H1 (cell line): ENCODE measurements around the gene MRPS26. TPM values are rescaled to one million over a fixed set of nuclear protein-coding genes. Genes with fewer than 3 reads are reported as not detected.

Experiments used
- CTCF ChIA-PET: fragments of 300-600 bp; sonication (Branson Sonifier 250); formaldehyde crosslinking; loops from one replicate; lab custom pipeline; 2021; ENCODE audit not compliant: partially characterized antibody; lab: Charles Lee
- POLR2A ChIA-PET: fragments of 300-600 bp; sonication (Branson Sonifier 250); formaldehyde crosslinking; loops from one replicate; lab custom pipeline; 2021; ENCODE audit warnings: inconsistent platforms; ENCODE audit not compliant: partially characterized antibody; lab: Charles Lee
- DNase-seq, 2 experiments: peaks; one replicate each; pipeline versions ENCODE4 v3.0.0 to v3.0.0-alpha.2; 2010 to 2022; ENCODE audit warnings: low spot score in 2 of 2, low read depth in 1 of 2, mixed read lengths in 1 of 2
- FAIRE-seq: peaks from 2 replicates; lab custom pipeline; 2011; peaks lifted over from hg19 to GRCh38; lab: Jason Lieb, UNC
- H2AFZ ChIP-seq: 2 replicates; pipeline ENCODE4 v1.8.1; 2012; ENCODE audit warnings: low read length, inconsistent platforms
- H2AK5ac ChIP-seq: 2 replicates; pipeline ENCODE4 v1.6.1; 2013; ENCODE audit warnings: low read depth, low read length
- H2BK120ac ChIP-seq: replicated peaks from 2 replicates; pipeline ENCODE3; 2013; ENCODE audit warnings: low read depth, low read length, inconsistent platforms
- H2BK12ac ChIP-seq: 2 replicates; pipeline ENCODE4 v1.6.1; 2013; ENCODE audit warnings: low read depth, low read length
- H2BK15ac ChIP-seq: 2 replicates; pipeline ENCODE4 v1.6.1; 2013; ENCODE audit warnings: low read length
- H2BK20ac ChIP-seq: 2 replicates; pipeline ENCODE4 v1.6.1; 2013; ENCODE audit warnings: low read length
- H2BK5ac ChIP-seq: 2 replicates; pipeline ENCODE4 v1.6.1; 2013; ENCODE audit warnings: low read depth, low read length
- H3K14ac ChIP-seq: 2 replicates; pipeline ENCODE4 v1.6.1; 2013; ENCODE audit warnings: inconsistent platforms; ENCODE audit not compliant: insufficient read length
- H3K18ac ChIP-seq: 2 replicates; pipeline ENCODE4 v1.6.1; 2013; ENCODE audit warnings: low read length; ENCODE audit errors: extremely low read depth
- H3K23ac ChIP-seq: 2 replicates; pipeline ENCODE4 v1.6.1; 2013; ENCODE audit warnings: inconsistent platforms; ENCODE audit not compliant: insufficient read length
- H3K23me2 ChIP-seq: 2 replicates; pipeline ENCODE4 v1.6.1; 2013; ENCODE audit warnings: low read depth, low read length
- H3K27ac ChIP-seq: 2 replicates; pipeline ENCODE4 v1.6.1; 2011; ENCODE audit warnings: low read depth, low read length, inconsistent platforms
- H3K27me3 ChIP-seq, 4 experiments: replicated peaks in 1 of 4; 1 replicate in 1 of 4; 2 replicates in 3 of 4; pipeline versions ENCODE4 v1.6.1 to v1.8.1; 2011 to 2013; ENCODE audit warnings: low read length in 3 of 4, mild to moderate bottlenecking in 3 of 4, inconsistent platforms in 2 of 4, mixed read lengths in 2 of 4, moderate library complexity in 1 of 4; ENCODE audit not compliant: control insufficient read depth in 3 of 4, insufficient read depth in 3 of 4; ENCODE audit errors: extremely low read depth in 1 of 4
- H3K36me3 ChIP-seq, 4 experiments: 2 replicates each; pipeline versions ENCODE4 v1.6.1 to v1.8.1; 2011 to 2013; ENCODE audit warnings: mild to moderate bottlenecking in 4 of 4, low read length in 3 of 4, moderate library complexity in 2 of 4, control low read depth in 1 of 4, inconsistent platforms in 1 of 4; ENCODE audit not compliant: insufficient read depth in 4 of 4, control insufficient read depth in 2 of 4
- H3K4ac ChIP-seq: replicated peaks from 2 replicates; pipeline ENCODE3; 2013; ENCODE audit warnings: low read length, low read depth, mixed read lengths, inconsistent platforms; ENCODE audit not compliant: insufficient read length
- H3K4me1 ChIP-seq, 4 experiments: replicated peaks in 1 of 4; 1 replicate in 1 of 4; 2 replicates in 3 of 4; pipeline versions ENCODE4 v1.6.1 to v1.8.1; 2011 to 2013; ENCODE audit warnings: low read length in 3 of 4, inconsistent platforms in 2 of 4, mixed read lengths in 1 of 4; ENCODE audit not compliant: insufficient read depth in 4 of 4, control insufficient read depth in 3 of 4
- H3K4me2 ChIP-seq, 2 experiments: 2 replicates each; pipeline versions ENCODE4 v1.6.1 to v1.8.1; 2011 to 2013; ENCODE audit warnings: low read depth in 2 of 2, low read length in 2 of 2, control low read depth in 1 of 2, inconsistent platforms in 1 of 2, mild to moderate bottlenecking in 1 of 2; ENCODE audit not compliant: insufficient read depth in 1 of 2
- H3K4me3 ChIP-seq, 4 experiments: fragments of 200-600, 300-600 bp in 1 of 4; sonication (generic), shearing (Covaris generic), sonication (Bioruptor Twin) in 1 of 4; 2 replicates each; pipeline versions ENCODE4 v1.5.1 to v1.8.1; 2011 to 2016; ENCODE audit warnings: low read length in 4 of 4, low read depth in 3 of 4, control low read depth in 2 of 4, inconsistent platforms in 2 of 4, mild to moderate bottlenecking in 2 of 4, mixed read lengths in 1 of 4, moderate library complexity in 1 of 4; ENCODE audit not compliant: insufficient read depth in 2 of 4; ENCODE audit errors: extremely low read depth in 1 of 4
- H3K56ac ChIP-seq: replicated peaks from 2 replicates; pipeline ENCODE3; 2013; ENCODE audit warnings: low read depth, mild to moderate bottlenecking, mixed read lengths, low read length, inconsistent platforms; ENCODE audit not compliant: insufficient read length
- H3K79me1 ChIP-seq: 2 replicates; pipeline ENCODE4 v1.6.1; 2013; ENCODE audit warnings: low read depth, low read length, control low read depth
- H3K79me2 ChIP-seq, 2 experiments: 2 replicates each; pipeline versions ENCODE4 v1.6.1 to v1.8.1; 2012 to 2013; ENCODE audit warnings: low read length in 2 of 2, mild to moderate bottlenecking in 2 of 2, inconsistent platforms in 1 of 2; ENCODE audit not compliant: insufficient read depth in 2 of 2, control insufficient read depth in 1 of 2
- H3K9ac ChIP-seq, 4 experiments: replicated peaks in 1 of 4; 1 replicate in 1 of 4; 2 replicates in 3 of 4; pipeline versions ENCODE4 v1.6.1 to v1.8.1; 2011 to 2013; ENCODE audit warnings: low read depth in 3 of 4, low read length in 3 of 4, control low read depth in 2 of 4, mild to moderate bottlenecking in 2 of 4, moderate library complexity in 2 of 4, inconsistent platforms in 1 of 4; ENCODE audit errors: extremely low read depth in 1 of 4
- H3K9me3 ChIP-seq, 2 experiments: 2 replicates each; pipeline versions ENCODE4 v1.6.1 to v1.8.1; 2012 to 2013; ENCODE audit warnings: mild to moderate bottlenecking in 2 of 2, moderate library complexity in 2 of 2, control low read depth in 1 of 2, inconsistent platforms in 1 of 2, low read depth in 1 of 2, low read length in 1 of 2, mixed read lengths in 1 of 2; ENCODE audit not compliant: insufficient read depth in 2 of 2
- H4K20me1 ChIP-seq, 2 experiments: replicated peaks in 1 of 2; 2 replicates each; pipeline versions ENCODE3 to v1.8.1; 2011 to 2013; ENCODE audit warnings: inconsistent platforms in 2 of 2, low read length in 2 of 2, mild to moderate bottlenecking in 1 of 2; ENCODE audit not compliant: insufficient read depth in 2 of 2, control insufficient read depth in 1 of 2
- H4K5ac ChIP-seq: 2 replicates; pipeline ENCODE4 v1.6.1; 2013; ENCODE audit warnings: low read length, low read depth, mixed read lengths, inconsistent platforms; ENCODE audit not compliant: insufficient read length
- H4K8ac ChIP-seq: 2 replicates; pipeline ENCODE4 v1.8.0; 2013; ENCODE audit warnings: mild to moderate bottlenecking, moderate library complexity, low read length, inconsistent platforms; ENCODE audit not compliant: insufficient read depth; ENCODE audit errors: extremely low read depth
- H4K91ac ChIP-seq: replicated peaks from 2 replicates; pipeline ENCODE3; 2013; ENCODE audit warnings: low read length, mixed read lengths, inconsistent platforms; ENCODE audit not compliant: insufficient read length
- CEBPB ChIP-seq: IDR thresholded peaks from 2 replicates; pipeline ENCODE4 v1.6.1; 2012; ENCODE audit warnings: low read depth, low read length
- EZH2 ChIP-seq: fragments of 200-600 bp; sonication (generic); IDR thresholded peaks from 2 replicates; pipeline ENCODE4 v1.7.1; 2012; ENCODE audit warnings: low read depth, mild to moderate bottlenecking, moderate library complexity, low read length, inconsistent platforms; ENCODE audit not compliant: severe bottlenecking
- MAX ChIP-seq: IDR thresholded peaks from 2 replicates; pipeline ENCODE4 v1.6.1; 2012; ENCODE audit warnings: inconsistent platforms
- NANOG ChIP-seq: IDR thresholded peaks from 2 replicates; pipeline ENCODE4 v1.6.1; 2011; ENCODE audit warnings: low read length, low read depth, mild to moderate bottlenecking, inconsistent platforms; ENCODE audit not compliant: insufficient read depth, poor library complexity, severe bottlenecking
- NRF1 ChIP-seq: IDR thresholded peaks from 2 replicates; pipeline ENCODE4 v1.6.1; 2011; ENCODE audit warnings: mild to moderate bottlenecking, low read depth, low read length, improper control_type of control experiment
- POU5F1 ChIP-seq: IDR thresholded peaks from 2 replicates; pipeline ENCODE4 v1.6.1; 2011; ENCODE audit warnings: low read depth, mild to moderate bottlenecking, low read length, moderate library complexity
- SIX5 ChIP-seq: IDR thresholded peaks from 2 replicates; pipeline ENCODE4 v1.6.1; 2011; ENCODE audit warnings: mild to moderate bottlenecking, low read depth, low read length
- SP2 ChIP-seq: IDR thresholded peaks from 2 replicates; pipeline ENCODE4 v1.6.1; 2012; ENCODE audit warnings: mild to moderate bottlenecking, low read length, inconsistent platforms
- TBP ChIP-seq: IDR thresholded peaks from 2 replicates; pipeline ENCODE4 v1.6.1; 2011; ENCODE audit warnings: low read depth, low read length, improper control_type of control experiment
- WGBS, 2 experiments: shearing (Covaris generic) in 1 of 2; methylation state at CpG; one replicate each; pipeline versions ENCODE4 v1.1.6 to v1.1.7; 2013 to 2015; ENCODE audit warnings: low lambda C conversion rate in 2 of 2, mixed read lengths in 2 of 2, inconsistent platforms in 1 of 2, low coverage in 1 of 2, missing lambda C conversion rate in 1 of 2; ENCODE audit not compliant: insufficient replicate concordance in 2 of 2, insufficient coverage in 1 of 2, insufficient read length in 1 of 2; ENCODE audit errors: extremely low coverage in 1 of 2, missing lambda C conversion rate in 1 of 2; 5-methylcytosine and 5-hydroxymethylcytosine counted together
- polyA plus RNA-seq, 7 experiments: library from polyadenylated mRNA; depleted of rRNA in 3 of 7; stranded (reverse) in 5 of 7; unstranded in 2 of 7; fragments of >200 nt in 5 of 7; fragments of 200-250 nt in 2 of 7; gene quantifications; 1 replicate in 5 of 7; 2 replicates in 1 of 7; 4 replicates in 1 of 7; pipeline versions ENCODE4 v1.2.1 to v1.2.3, GENCODE V29; 2011 to 2013; ENCODE audit warnings: missing spikeins in 2 of 7, mixed read lengths in 2 of 7
- total RNA-seq: library from RNA; stranded (reverse); fragmentation: NEBNext Ultra II Directional; extraction: Animal tissue kit (Norgen Biotek cat#: 25700); gene quantifications from 2 replicates; pipeline ENCODE4 v1.2.1, GENCODE V29; 2021

Gene MRPS26
- total and polyA plus RNA-seq, 2 of the 8 experiments (the other 6 are each of a cell fraction or from before 2014, with no cell fraction given): 83.6 to 103 TPM

- H3K23ac ChIP-seq: no peak overlapping the region
- H2BK15ac ChIP-seq: no peak overlapping the region
- H4K8ac ChIP-seq: no peak overlapping the region
- H3K56ac ChIP-seq: no peak overlapping the region
- no peaks in the 10 kb centered on the region for H3K79me1 ChIP-seq
- H2AFZ ChIP-seq: no peak overlapping the region
- DNase-seq (no peak), FAIRE-seq (no peak)
- H3K4ac ChIP-seq: no peak overlapping the region
- CTCF ChIA-PET: interaction anchor here (0.9 to 4.6 kb wide), 4 partner anchors 15 to 94 kb away, joined by 3 to 23 read pairs (median 4); no protein-coding TSS in a partner anchor
- peaks cover 2 to 5% of the 10 kb centered on the region in 2 experiments; a peak in 2 of 4 replicates for H3K9me3 ChIP-seq
- no peak overlapping the region for H3K4me2 ChIP-seq
- POLR2A ChIA-PET: no interaction called here
- WGBS, 2 experiments: 93% methylated on average over 4 of the region's 4 CpGs; no CpG with 5 or more reads in 1 of the 2 experiments
- no peak overlapping the region for H3K4me3 ChIP-seq
- peaks cover 0 to 8% (median 3%) of the 10 kb centered on the region in 4 experiments; a peak in 5 of 7 replicates for H3K4me1 ChIP-seq
- no peak overlapping the region for H4K91ac ChIP-seq
- no peak overlapping the region for H2BK20ac ChIP-seq
- H3K79me2 ChIP-seq: no peaks in the 10 kb centered on the region
- H3K18ac ChIP-seq: no peak overlapping the region
- H3K36me3 ChIP-seq: no peaks in the 10 kb centered on the region
- no peak overlapping the region for H2BK5ac ChIP-seq
- H4K5ac ChIP-seq: no peak overlapping the region
- H3K14ac ChIP-seq: no peak overlapping the region
- H3K27ac ChIP-seq: no peak overlapping the region
- no peak for TF ChIP-seq NANOG
- TF ChIP-seq CEBPB: no peak
- no peak for TF ChIP-seq NRF1
- no peak for TF ChIP-seq POU5F1
- TF ChIP-seq MAX: no peak
- no peak for TF ChIP-seq SIX5
- no peak for TF ChIP-seq EZH2
- TF ChIP-seq SP2: no peak
- no peak for TF ChIP-seq TBP
- no peaks in the 10 kb centered on the region for H4K20me1 ChIP-seq
- H2BK12ac ChIP-seq: no peak overlapping the region
- H2BK120ac ChIP-seq: no peak overlapping the region
- no peak overlapping the region for H2AK5ac ChIP-seq
- H3K9ac ChIP-seq: no peak overlapping the region
- H3K27me3 ChIP-seq: peaks cover 11 to 30% (median 27%) of the 10 kb centered on the region in 4 experiments
- H3K23me2 ChIP-seq: peaks cover 3% of the 10 kb centered on the region; the same call in 1 of the 2 replicates
These were observed 24.9 kb downstream of the MRPS26 start for GRCh38 chr20:3070725-3071124.
